GM18951 (cell line): ENCODE measurements around the gene IGLL5.
"Not testable (repeated sequence)": the region's sequence is repeated elsewhere in the genome, so short reads cannot be mapped to it uniquely, and the experiment has no call there.

Experiments used
- POLR2A ChIP-seq: IDR thresholded peaks from 4 replicates; pipeline ENCODE4 v1.6.1; 2011; ENCODE audit warnings: mild to moderate bottlenecking; ENCODE audit not compliant: insufficient read length, insufficient read depth; ENCODE audit errors: extremely low read depth
- in situ Hi-C: fragments of 300-500 bp; cut with MboI; formaldehyde crosslinking; loops from one replicate; pipeline ENCODE4 v1.12.0; 2022; ENCODE audit warnings: low sequenced_read_pairs, mixed read lengths, inconsistent platforms; ENCODE audit not compliant: unreplicated experiment

The IGLL5 gene

GRCh38 chr22:22913989-22914388 lies 26.4 kb downstream of the IGLL5 start:
- TF ChIP-seq POLR2A: no peak
- in situ Hi-C loops: no loop called here

DNA sequence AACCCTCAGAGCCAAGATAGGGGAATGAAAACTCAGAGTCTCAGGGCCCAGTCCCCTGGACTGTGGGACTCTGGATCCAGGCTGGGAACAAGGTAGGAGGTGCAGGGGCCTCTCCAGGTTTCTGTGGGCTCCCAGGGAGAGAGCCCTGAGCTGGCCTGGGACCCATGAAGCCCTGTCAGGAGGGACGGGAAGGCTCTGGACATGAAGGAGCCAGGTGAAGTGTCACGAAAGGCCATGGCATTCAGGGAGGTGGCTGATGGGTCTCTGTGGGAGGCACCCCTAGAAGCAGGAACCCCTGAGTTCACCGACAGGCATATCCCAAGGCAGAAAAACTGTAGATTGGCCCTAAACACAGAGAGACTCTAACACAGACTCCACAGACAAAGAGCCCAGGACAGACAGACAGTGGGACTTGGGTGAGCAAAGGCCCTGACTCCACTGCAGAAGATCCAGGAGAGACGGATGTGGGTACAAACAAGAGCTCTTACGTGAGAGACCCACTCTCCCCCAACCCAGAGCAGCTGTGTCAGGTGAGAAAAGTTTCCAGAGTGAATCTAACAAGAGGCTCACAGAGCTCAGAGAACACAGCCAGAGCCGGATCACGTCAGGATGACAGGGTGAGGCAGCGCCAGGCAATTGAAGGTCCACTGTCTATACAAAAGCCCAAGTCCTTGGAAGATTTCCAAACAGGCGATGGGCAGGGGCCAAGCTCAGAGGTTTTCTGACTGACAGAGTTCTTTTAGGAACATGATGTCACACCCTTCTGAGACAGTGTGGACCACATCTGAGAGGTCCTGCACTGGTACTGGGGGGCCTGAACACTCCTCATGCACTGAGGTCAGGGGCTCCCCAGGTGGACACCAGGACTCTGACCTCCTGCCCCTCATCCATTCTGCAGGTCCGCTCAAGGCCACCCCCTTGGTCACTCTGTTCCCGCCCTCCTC lies 27.4 kb downstream of the IGLL5 start:
- no peak for TF ChIP-seq POLR2A
- in situ Hi-C loops: no loop called here

- TF ChIP-seq POLR2A: no peak
- in situ Hi-C loops: no loop called here
Measured at GRCh38 chr22:22915670-22916035, 28.0 kb downstream of the IGLL5 start.

GRCh38 chr22:22916215-22916951 lies 28.8 kb downstream of the IGLL5 start:
- no peak for TF ChIP-seq POLR2A
- in situ Hi-C loops: no loop called here

DNA sequence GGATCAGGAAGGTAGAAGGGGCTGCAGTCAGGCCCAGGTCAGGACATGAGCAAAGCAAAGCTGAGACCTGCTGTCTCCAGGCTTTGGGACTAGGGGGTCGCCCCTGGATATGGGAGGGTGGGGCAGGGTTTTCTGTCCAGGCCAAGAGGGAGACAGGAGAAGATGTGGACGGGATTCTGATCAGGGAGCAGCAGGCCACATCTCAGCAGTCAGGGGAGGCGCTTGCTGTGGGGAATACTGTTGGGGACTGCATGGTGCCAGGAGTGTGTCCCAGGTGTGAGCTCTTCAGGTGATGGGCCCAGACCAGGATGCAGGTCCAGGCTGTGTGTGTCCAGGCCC lies 29.3 kb downstream of the IGLL5 start:
- TF ChIP-seq POLR2A: no peak
- in situ Hi-C loops: no loop called here

DNA sequence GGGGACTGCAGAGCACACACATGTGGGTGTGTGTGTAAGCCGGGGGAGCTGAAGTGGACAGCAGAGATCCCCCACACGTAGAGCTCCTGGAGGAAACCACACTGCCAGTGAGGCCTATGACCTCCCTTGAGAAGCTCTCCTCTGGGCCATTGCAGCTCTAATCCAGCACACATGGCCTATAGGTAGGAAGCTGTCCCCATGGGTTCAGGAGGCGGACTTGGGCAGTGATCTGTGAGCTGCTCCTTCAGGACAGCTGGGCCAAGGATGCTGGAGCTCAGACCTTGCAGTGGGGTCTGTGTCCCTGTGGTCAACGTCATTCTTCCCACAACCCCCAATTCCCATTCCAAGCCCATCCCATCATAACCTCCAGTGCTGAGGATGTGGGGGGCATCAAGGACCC lies 29.8 kb downstream of the IGLL5 start:
- no peak for TF ChIP-seq POLR2A
- in situ Hi-C loops: no loop called here

DNA sequence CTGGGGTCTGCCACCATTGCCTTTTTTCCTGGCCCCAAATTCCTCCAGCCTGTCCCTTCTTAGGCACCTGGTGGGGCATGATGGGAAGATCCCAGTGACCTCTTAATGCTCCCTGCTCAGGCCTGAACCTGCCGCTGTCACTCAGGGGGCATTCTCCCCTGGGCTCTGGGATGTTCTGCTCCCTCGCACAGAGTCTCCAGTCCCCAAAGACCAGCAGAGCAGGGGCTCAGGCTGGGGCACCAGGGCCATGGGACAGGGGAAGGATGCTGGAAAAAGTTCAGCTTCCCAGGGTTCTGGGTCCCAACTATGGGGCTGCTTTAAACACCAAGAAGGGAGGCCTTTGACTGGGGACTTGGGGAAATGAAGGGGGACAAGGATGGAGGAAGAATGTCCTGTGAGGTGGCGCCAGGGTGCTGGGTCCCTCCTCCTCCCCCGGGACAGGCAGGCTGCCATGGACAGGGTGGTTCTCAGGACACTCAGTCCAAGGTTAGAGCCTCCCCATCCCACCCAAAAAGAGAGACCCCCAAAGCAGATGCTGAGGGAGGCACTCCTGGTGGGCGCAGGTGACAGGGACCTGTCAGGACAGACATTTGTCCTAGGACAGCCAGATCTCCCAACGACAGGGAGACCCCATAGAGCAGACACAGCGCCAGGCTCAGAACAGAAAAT lies 30.8 kb downstream of the IGLL5 start:
- in situ Hi-C loops: no loop called here
- no peak for TF ChIP-seq POLR2A

GRCh38 chr22:22919041-22919440 lies 31.4 kb downstream of the IGLL5 start:
- no peak for TF ChIP-seq POLR2A
- in situ Hi-C loops: no loop called here

- in situ Hi-C loops: no loop called here
Measured at GRCh38 chr22:22920104-22920654, 32.6 kb downstream of the IGLL5 start.

DNA sequence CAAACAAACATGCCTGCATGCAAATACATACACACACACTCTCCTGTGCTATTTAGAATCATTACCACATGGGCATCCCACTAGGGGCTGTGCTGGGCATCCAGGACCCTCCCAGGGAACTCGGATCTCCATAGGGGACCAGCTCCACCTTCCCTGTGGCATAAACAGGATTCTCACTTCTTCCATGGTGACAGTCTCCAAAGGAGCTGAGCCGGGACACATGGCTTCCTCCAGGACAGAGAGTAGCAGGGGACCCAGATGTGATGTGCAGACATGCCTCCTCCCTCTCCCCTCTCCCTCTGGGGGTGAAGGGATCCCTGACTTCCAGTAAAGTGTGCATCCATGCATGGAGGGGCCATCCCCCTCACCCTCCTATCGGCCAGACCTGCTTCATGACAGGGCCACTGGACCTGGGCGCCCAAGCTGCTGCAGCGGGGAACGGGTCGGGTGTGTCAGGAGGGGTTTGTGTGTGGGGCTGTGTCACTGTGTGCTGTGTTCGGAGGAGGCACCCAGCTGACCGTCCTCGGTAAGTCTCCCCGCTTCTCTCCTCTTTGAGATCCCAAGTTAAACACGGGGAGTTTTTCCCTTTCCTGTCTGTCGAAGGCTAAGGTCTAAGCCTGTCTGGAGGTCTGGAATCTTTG lies 33.4 kb downstream of the IGLL5 start:
- in situ Hi-C loops: no loop called here
- no peak for TF ChIP-seq POLR2A

More at GRCh38 chr22:22920104-22920654, 32.6 kb downstream of the IGLL5 start:
- TF ChIP-seq POLR2A: no peak

DNA sequence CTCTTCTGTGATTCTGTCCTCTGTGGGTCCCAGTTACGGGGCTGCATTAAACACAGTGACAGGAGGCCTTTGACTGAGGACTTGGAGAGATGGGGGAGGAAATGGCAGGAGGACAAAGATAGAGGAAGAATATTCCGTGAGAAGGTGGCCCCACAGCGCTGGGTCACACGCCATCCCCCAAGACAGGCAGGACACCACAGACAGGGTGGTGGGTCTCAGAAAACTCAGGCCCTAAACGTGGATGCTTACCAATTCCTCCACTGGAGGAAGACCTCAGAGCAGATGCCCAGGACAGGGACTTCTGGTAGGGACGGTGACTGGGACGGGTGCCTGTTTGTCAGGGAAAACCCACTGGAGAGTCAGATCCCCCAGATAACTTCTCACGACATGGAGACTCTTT lies 34.0 kb downstream of the IGLL5 start:
- no peak for TF ChIP-seq POLR2A
- in situ Hi-C loops: no loop called here

- in situ Hi-C loops: not testable (repeated sequence)
Measured at GRCh38 chr22:22922092-22922953, 34.7 kb downstream of the IGLL5 start.
